HCT116 (cell line): ENCODE results near the gene CIBAR2. TPM values are rescaled to one million over a fixed set of nuclear protein-coding genes. Genes with fewer than 3 reads are reported as not detected.

Experiments used
- ATAC-seq: fragments of 200-7000 bp; cut with Tn5 transposase; 2 replicates; pipeline ENCODE4 v1.9.1; 2020; ENCODE audit warnings: mild to moderate bottlenecking, moderate library complexity
- BruUV-seq: library from RNA; stranded (reverse); fragments of 400-500 nt; replicated peaks from 2 replicates; lab custom pipeline; 2021; lab: Mats Ljungman, UMichigan
- CTCF ChIA-PET: fragments of 300-600 bp; sonication (Branson Sonifier 250); formaldehyde crosslinking; loops from one replicate; lab custom pipeline; 2021; ENCODE audit warnings: antibody characterized with exemption; lab: Charles Lee
- POLR2A ChIA-PET: fragments of 300-600, 350-600 bp; sonication (Branson Sonifier 250); formaldehyde crosslinking; loops from one replicate; lab custom pipeline; 2021; ENCODE audit warnings: antibody characterized with exemption; lab: Charles Lee
- RAD21 ChIA-PET, 2 experiments: fragments of 300-600 bp; sonication (Branson Sonifier 250); formaldehyde crosslinking; loops; one replicate each; lab custom pipeline; 2023; ENCODE audit warnings: low total read pairs in 2 of 2; ENCODE audit not compliant: uncharacterized antibody in 2 of 2, unreplicated experiment in 2 of 2, low non-redundant PET in 1 of 2; lab: Charles Lee
- DNase-seq: peaks from one replicate; pipeline ENCODE4 v3.0.0-alpha.2; 2010; ENCODE audit warnings: low read depth, low spot score
- H2AFZ ChIP-seq: fragments of 200-600 bp; shearing (Covaris generic), sonication (generic); 2 replicates; pipeline ENCODE4 v1.6.1; 2017; ENCODE audit warnings: low read depth, mixed run types, mixed read lengths, antibody characterized with exemption, low read length; ENCODE audit not compliant: poor library complexity, severe bottlenecking
- H3K27ac ChIP-seq: 2 replicates; pipeline ENCODE4 v1.5.1; 2012; ENCODE audit warnings: low read depth, low read length
- H3K27me3 ChIP-seq: fragments of 200-600 bp; sonication (generic); 2 replicates; pipeline ENCODE4 v1.6.1; 2016; ENCODE audit warnings: mixed run types, low read length, mixed read lengths; ENCODE audit not compliant: insufficient read depth
- H3K36me3 ChIP-seq, 2 experiments: fragments of 200-500 bp in 1 of 2; fragments of 200-600 bp in 1 of 2; sonication (Bioruptor generic) in 1 of 2; sonication (generic) in 1 of 2; 2 replicates each; pipeline versions ENCODE4 v1.5.1 to v1.6.1; 2014 to 2016; ENCODE audit warnings: low read length in 2 of 2, inconsistent platforms in 1 of 2, mixed read lengths in 1 of 2, mixed run types in 1 of 2; ENCODE audit not compliant: insufficient read depth in 2 of 2, control insufficient read depth in 1 of 2
- H3K4me1 ChIP-seq, 2 experiments: fragments of 200-600 bp in 1 of 2; sonication (generic) in 1 of 2; 2 replicates each; pipeline versions ENCODE4 v1.5.1 to v1.6.1; 2012 to 2017; ENCODE audit warnings: low read length in 2 of 2, inconsistent platforms in 1 of 2, mild to moderate bottlenecking in 1 of 2, mixed read lengths in 1 of 2, mixed run types in 1 of 2, moderate library complexity in 1 of 2; ENCODE audit not compliant: insufficient read depth in 2 of 2, control insufficient read depth in 1 of 2
- H3K4me2 ChIP-seq: fragments of 200-600 bp; sonication (generic); 2 replicates; pipeline ENCODE4 v1.6.1; 2017; ENCODE audit warnings: mixed run types, low read length, mixed read lengths
- H3K4me3 ChIP-seq, 2 experiments: fragments of 200-600 bp in 1 of 2; sonication (generic) in 1 of 2; replicated peaks in 1 of 2; 2 replicates each; pipeline ENCODE4 v1.5.1; 2011 to 2016; ENCODE audit warnings: low read length in 2 of 2, control low read depth in 1 of 2, low read depth in 1 of 2, mild to moderate bottlenecking in 1 of 2, mixed read lengths in 1 of 2, mixed run types in 1 of 2
- H3K79me2 ChIP-seq: fragments of 200-600 bp; sonication (generic); 2 replicates; pipeline ENCODE4 v1.6.1; 2017; ENCODE audit warnings: mild to moderate bottlenecking, mixed run types, low read length, moderate library complexity, mixed read lengths; ENCODE audit not compliant: insufficient read depth
- H3K9ac ChIP-seq: fragments of 200-600 bp; sonication (generic); 2 replicates; pipeline ENCODE4 v1.6.1; 2016; ENCODE audit warnings: low read length, mixed read lengths
- H3K9me2 ChIP-seq: fragments of 200-600 bp; sonication (generic), shearing (Covaris generic); 2 replicates; pipeline ENCODE4 v1.6.1; 2017; ENCODE audit warnings: mixed run types, mild to moderate bottlenecking, moderate library complexity; ENCODE audit not compliant: insufficient read depth
- H3K9me3 ChIP-seq, 2 experiments: fragments of 200-500 bp in 1 of 2; fragments of 200-600 bp in 1 of 2; sonication (Bioruptor generic) in 1 of 2; sonication (generic) in 1 of 2; 2 replicates each; pipeline ENCODE4 v1.6.1; 2014 to 2017; ENCODE audit warnings: low read length in 2 of 2, mixed read lengths in 2 of 2, inconsistent platforms in 1 of 2, low read depth in 1 of 2, mild to moderate bottlenecking in 1 of 2, mixed run types in 1 of 2, moderate library complexity in 1 of 2; ENCODE audit not compliant: control insufficient read depth in 1 of 2, insufficient read depth in 1 of 2
- H4K20me1 ChIP-seq: fragments of 200-600 bp; sonication (generic), shearing (Covaris generic); 2 replicates; pipeline ENCODE4 v1.6.1; 2017; ENCODE audit warnings: mixed run types, mild to moderate bottlenecking, moderate library complexity; ENCODE audit not compliant: insufficient read depth
- CBX3 ChIP-seq: IDR thresholded peaks from 2 replicates; pipeline ENCODE4 v1.6.1; 2012; ENCODE audit warnings: low read depth
- CEBPB ChIP-seq: IDR thresholded peaks from 2 replicates; pipeline ENCODE4 v1.6.1; 2012; ENCODE audit warnings: low read depth
- EGR1 ChIP-seq: IDR thresholded peaks from 2 replicates; pipeline ENCODE4 v1.6.1; 2012; ENCODE audit warnings: low read depth
- ELF1 ChIP-seq: IDR thresholded peaks from 2 replicates; pipeline ENCODE4 v1.6.1; 2012; ENCODE audit warnings: low read depth, borderline replicate concordance
- EZH2 ChIP-seq: fragments of 200-600 bp; sonication (generic); IDR thresholded peaks from 2 replicates; pipeline ENCODE4 v1.6.1; 2017; ENCODE audit warnings: antibody characterized with exemption, mixed run types
- JUND ChIP-seq: IDR thresholded peaks from 2 replicates; pipeline ENCODE4 v1.6.1; 2012
- POLR2A ChIP-seq: IDR thresholded peaks from 2 replicates; pipeline ENCODE4 v1.7.0; 2011; ENCODE audit warnings: borderline replicate concordance; ENCODE audit not compliant: insufficient read depth, insufficient read length; ENCODE audit errors: extremely low read depth
- REST ChIP-seq: IDR thresholded peaks from 2 replicates; pipeline ENCODE4 v1.6.1; 2012; ENCODE audit warnings: low read depth
- SIN3A ChIP-seq: IDR thresholded peaks from 2 replicates; pipeline ENCODE4 v1.6.1; 2012; ENCODE audit warnings: low read depth
- SP1 ChIP-seq: IDR thresholded peaks from 2 replicates; pipeline ENCODE4 v1.6.1; 2012; ENCODE audit warnings: low read depth
- SRF ChIP-seq: IDR thresholded peaks from 2 replicates; pipeline ENCODE4 v1.6.1; 2012; ENCODE audit warnings: low read depth
- TCF7L2 ChIP-seq: IDR thresholded peaks from 2 replicates; pipeline ENCODE4 v1.7.0; 2011; ENCODE audit warnings: borderline replicate concordance, inconsistent platforms; ENCODE audit not compliant: insufficient read depth, insufficient read length; ENCODE audit errors: extremely low read depth
- YY1 ChIP-seq: IDR thresholded peaks from 2 replicates; pipeline ENCODE4 v1.6.1; 2011; ENCODE audit warnings: low read length, low read depth, moderate library complexity, mild to moderate bottlenecking; ENCODE audit not compliant: insufficient replicate concordance; ENCODE audit errors: extremely low read depth
- ZBTB33 ChIP-seq: IDR thresholded peaks from 2 replicates; pipeline ENCODE4 v1.6.1; 2011; ENCODE audit warnings: mild to moderate bottlenecking, low read length, moderate library complexity; ENCODE audit not compliant: insufficient replicate concordance; ENCODE audit errors: extremely low read depth
- ZFX ChIP-seq: fragments of 450-650 bp; IDR thresholded peaks from 2 replicates; pipeline ENCODE4 v1.6.1; 2017
- intact Hi-C: fragments of 100-400 bp; cut with micrococcal nuclease; formaldehyde crosslinking; loops from 2 replicates; pipeline ENCODE4 v1.10.0; 2022
- total RNA-seq: library from RNA; stranded (reverse); gene quantifications from one replicate; pipeline ENCODE4 v1.2.1, GENCODE V29; 2021; ENCODE audit not compliant: unreplicated experiment

Gene CIBAR2
- total RNA-seq, 1 experiment from 2014 or later = 0.27 TPM

- TF ChIP-seq TCF7L2 (no peak), ZBTB33 (no peak), SIN3A (no peak), SRF (no peak), EGR1 (no peak), ELF1 (no peak), POLR2A (no peak), REST (no peak), YY1 (no peak), CEBPB (no peak), SP1 (no peak), CBX3 (no peak), EZH2 (no peak), ZFX (no peak), JUND (no peak)
- no peaks in the 10 kb centered on the region for H3K36me3 ChIP-seq
- intact Hi-C loops = no loop called here
- no peaks in the 10 kb centered on the region for H3K79me2 ChIP-seq
- ChIA-PET POLR2A (no interaction called here), RAD21 (no interaction called here), CTCF (interaction anchor here (1.7 kb wide), 1 partner anchor 23 kb away, joined by 5 read pairs; no protein-coding TSS in a partner anchor)
- H3K4me2 ChIP-seq = no peak overlapping the region
- no peak overlapping the region for H3K27ac ChIP-seq
- no peak for DNase-seq
- no peak overlapping the region for H3K4me3 ChIP-seq
- no peaks in the 10 kb centered on the region for H3K27me3 ChIP-seq
- BruUV-seq = no TSS peak
- no peak overlapping the region for H2AFZ ChIP-seq
- no peaks in the 10 kb centered on the region for H3K9me2 ChIP-seq
- H4K20me1 ChIP-seq = no peaks in the 10 kb centered on the region
- H3K9me3 ChIP-seq = no peaks in the 10 kb centered on the region
- no peak for ATAC-seq
- peaks cover 5 to 11% of the 10 kb centered on the region in 2 experiments; a peak in 3 of 4 replicates for H3K4me1 ChIP-seq
- H3K9ac ChIP-seq = no peak overlapping the region
Observed at GRCh38 chr16:85149776-85150175, 37.5 kb upstream of the CIBAR2 start.
